Uterine smooth muscle cell (primary cell): ENCODE data around the gene CXCL16. TPM values are rescaled to one million over a fixed set of nuclear protein-coding genes. Genes with fewer than 3 reads are reported as not detected.

Experiments
- total RNA-seq: library from RNA; depleted of rRNA; stranded (reverse); fragments of >200 nt; gene quantifications from 2 replicates; pipeline ENCODE4 v1.2.3, GENCODE V29; 2014

The CXCL16 gene
- total RNA-seq, result 0.33 and 1.6 TPM in 2 replicates

GRCh38 chr17:4739122-4740024 is at the start of gene CXCL16, which contains the start of gene ZMYND15:
Gene CXCL16 (minus strand): TSS chr17:4739928. CDS start chr17:4739339, 589 bp downstream.
Gene ZMYND15 (plus strand): TSS chr17:4739833. CDS start chr17:4740549, 716 bp downstream.

GRCh38 chr17:4788807-4789700 is 49.3 kb upstream of the CXCL16 start, which contains the start of gene GLTPD2:
Gene GLTPD2 (plus strand): TSS chr17:4788964. CDS start chr17:4789012, 48 bp downstream.

GRCh38 chr17:4786106-4786511 is 46.4 kb upstream of the CXCL16 start, which contains the start of gene VMO1:
Gene VMO1 (minus strand): TSS chr17:4786364. CDS start chr17:4786352, 12 bp downstream.

GRCh38 chr17:4771519-4772234 is 31.9 kb upstream of the CXCL16 start, which contains the start of gene TM4SF5:
Gene TM4SF5 (plus strand): TSS chr17:4771886. CDS start chr17:4771923, 37 bp downstream.

GRCh38 chr17:4709794-4710692 is 29.7 kb downstream of the CXCL16 start, which contains the start of gene ARRB2:
Gene ARRB2 (plus strand): TSS chr17:4710632. CDS start chr17:4710722, 90 bp downstream.

Other genes with a start within 250 kb of the CXCL16 start
- 0.11 TPM in 1 of 2 replicates, not detected in the other for gene SPNS2, start 241.0 kb downstream of the CXCL16 start, total RNA-seq
- gene MYBBP1A, start 184.5 kb downstream of the CXCL16 start, total RNA-seq, result 52.6 and 60.8 TPM in 2 replicates
- not detected in 2 replicates for gene GGT6, start 179.4 kb downstream of the CXCL16 start, total RNA-seq
- under 0.01 TPM in 1 of 2 replicates, not detected in the other for gene SMTNL2, start 155.4 kb downstream of the CXCL16 start, total RNA-seq
- not detected in 2 replicates for gene ALOX15, start 98.2 kb downstream of the CXCL16 start, total RNA-seq
- 30.9 and 33.4 TPM in 2 replicates for gene PELP1, start 35.8 kb downstream of the CXCL16 start, total RNA-seq
- 3.5 and 5.2 TPM in 2 replicates for gene ARRB2, start 29.3 kb downstream of the CXCL16 start, total RNA-seq
- gene MED11, start 8.5 kb downstream of the CXCL16 start, total RNA-seq, result 10.4 and 14.5 TPM in 2 replicates
- gene ZMYND15, start 95 bp downstream of the CXCL16 start, total RNA-seq, result not detected in 2 replicates
- not detected in 2 replicates for gene TM4SF5, start 32.0 kb upstream of the CXCL16 start, total RNA-seq
- gene VMO1, start 46.4 kb upstream of the CXCL16 start, total RNA-seq, result 0.11 and 0.12 TPM in 2 replicates
- not detected in 2 replicates for gene GLTPD2, start 49.0 kb upstream of the CXCL16 start, total RNA-seq
- gene PSMB6, start 56.2 kb upstream of the CXCL16 start, total RNA-seq, result 166 and 190 TPM in 2 replicates
- 10.5 and 16.7 TPM in 2 replicates for gene PLD2, start 67.2 kb upstream of the CXCL16 start, total RNA-seq
- gene MINK1, start 93.4 kb upstream of the CXCL16 start, total RNA-seq, result 20.0 and 29.7 TPM in 2 replicates
- gene C17orf107, start 159.6 kb upstream of the CXCL16 start, total RNA-seq, result 1.5 and 8.2 TPM in 2 replicates
- gene CHRNE, start 163.2 kb upstream of the CXCL16 start, total RNA-seq, result 0.11 and 0.62 TPM in 2 replicates
- gene GP1BA, start 192.3 kb upstream of the CXCL16 start, total RNA-seq, result not detected in 2 replicates
- 59.5 and 69.3 TPM in 2 replicates for gene SLC25A11, start 200.1 kb upstream of the CXCL16 start, total RNA-seq
- gene RNF167, start 200.3 kb upstream of the CXCL16 start, total RNA-seq, result 13.5 and 14.2 TPM in 2 replicates
- gene PFN1, start 208.6 kb upstream of the CXCL16 start, total RNA-seq, result 343 and 788 TPM in 2 replicates
- 1.6 and 1.8 TPM in 2 replicates for gene ENO3, start 211.2 kb upstream of the CXCL16 start, total RNA-seq
- gene SPAG7, start 227.9 kb upstream of the CXCL16 start, total RNA-seq, result 53.1 and 59.1 TPM in 2 replicates
- 4.6 and 8.6 TPM in 2 replicates for gene CAMTA2, start 247.7 kb upstream of the CXCL16 start, total RNA-seq